Osteoblast (primary cell): ENCODE data around the gene R3HDM2. TPM values are rescaled to one million over a fixed set of nuclear protein-coding genes. Genes with fewer than 3 reads are reported as not detected.

Experiments
- DNase-seq: peaks from one replicate; pipeline ENCODE4 v3.0.0; 2011; ENCODE audit warnings: low spot score, mixed read lengths; ENCODE audit not compliant: insufficient read length; ENCODE audit errors: missing footprints
- H2AFZ ChIP-seq: 2 replicates; pipeline ENCODE4 v1.6.0; 2011; ENCODE audit warnings: mild to moderate bottlenecking, low read length
- H3K27ac ChIP-seq: 2 replicates; pipeline ENCODE4 v1.5.1; 2011; ENCODE audit warnings: mild to moderate bottlenecking, low read depth, low read length, moderate library complexity
- H3K27me3 ChIP-seq: 2 replicates; pipeline ENCODE4 v1.6.0; 2012; ENCODE audit warnings: mild to moderate bottlenecking, control low read depth, inconsistent platforms, low read length, moderate library complexity; ENCODE audit not compliant: insufficient read depth
- H3K36me3 ChIP-seq: 2 replicates; pipeline ENCODE4 v1.5.1; 2011; ENCODE audit warnings: mild to moderate bottlenecking, low read length, control low read depth, moderate library complexity; ENCODE audit not compliant: insufficient read depth
- H3K4me1 ChIP-seq: 2 replicates; pipeline ENCODE4 v1.5.1; 2011; ENCODE audit warnings: mild to moderate bottlenecking, low read length, control low read depth, moderate library complexity; ENCODE audit not compliant: insufficient read depth
- H3K4me2 ChIP-seq: 2 replicates; pipeline ENCODE4 v1.6.0; 2011; ENCODE audit warnings: mild to moderate bottlenecking, low read length; ENCODE audit not compliant: insufficient read depth
- H3K4me3 ChIP-seq: fragments of 200-600 bp; sonication (generic); 3 replicates; pipeline ENCODE4 v1.5.1; 2012; ENCODE audit warnings: mild to moderate bottlenecking, low read length, inconsistent platforms; ENCODE audit not compliant: insufficient read depth
- H3K79me2 ChIP-seq: 2 replicates; pipeline ENCODE4 v1.6.0; 2012; ENCODE audit warnings: mild to moderate bottlenecking, low read length, control low read depth, inconsistent platforms; ENCODE audit not compliant: insufficient read depth
- H3K9me3 ChIP-seq: 2 replicates; pipeline ENCODE4 v1.5.1; 2011; ENCODE audit warnings: low read depth, low read length, control low read depth
- H4K20me1 ChIP-seq: 2 replicates; pipeline ENCODE4 v1.6.0; 2012; ENCODE audit warnings: mild to moderate bottlenecking, low read length, control low read depth; ENCODE audit not compliant: insufficient read depth
- CTCF ChIP-seq: IDR thresholded peaks from 2 replicates; pipeline ENCODE4 v1.5.1; 2011; ENCODE audit warnings: mild to moderate bottlenecking, low read depth, low read length, moderate library complexity; ENCODE audit errors: extremely low read depth
- total RNA-seq: library from RNA; depleted of rRNA; stranded (reverse); fragments of >200 nt; gene quantifications from 2 replicates; pipeline ENCODE4 v1.2.3, GENCODE V29; 2012

Gene R3HDM2
- total RNA-seq, 1 donor = 23.2 TPM

GRCh38 chr12:57388425-57388824, 42.4 kb downstream of the R3HDM2 start:
- H3K36me3 ChIP-seq = peaks cover 4% of the 10 kb centered on the region
- peak overlapping the region; percentile 68 for H3K27ac ChIP-seq
- no peak for TF ChIP-seq CTCF
- peaks cover 21% of the 10 kb centered on the region for H3K79me2 ChIP-seq
- H2AFZ ChIP-seq = no peak overlapping the region
- peak overlapping the region; percentile 76 for H3K4me2 ChIP-seq
- H3K9me3 ChIP-seq = no peaks in the 10 kb centered on the region
- no peaks in the 10 kb centered on the region for H4K20me1 ChIP-seq
- no peak for DNase-seq
- no peak overlapping the region for H3K4me3 ChIP-seq
- peaks cover 23% of the 10 kb centered on the region for H3K4me1 ChIP-seq
- H3K27me3 ChIP-seq = no peaks in the 10 kb centered on the region

- Histone ChIP-seq H3K36me3 (peaks cover 4% of the 10 kb centered on the region), H3K79me2 (peaks cover 12% of the 10 kb centered on the region), H3K27ac (no peak overlapping the region), H3K9me3 (no peaks in the 10 kb centered on the region), H3K4me1 (peaks cover 23% of the 10 kb centered on the region), H2AFZ (no peak overlapping the region), H3K4me2 (no peak overlapping the region), H4K20me1 (no peaks in the 10 kb centered on the region), H3K4me3 (no peak overlapping the region), H3K27me3 (no peaks in the 10 kb centered on the region)
- DNase-seq = no peak
- no peak for TF ChIP-seq CTCF
Measured at GRCh38 chr12:57386187-57386720, 44.6 kb downstream of the R3HDM2 start.

- DNase-seq = no peak
- H3K4me3 ChIP-seq = no peak overlapping the region
- no peaks in the 10 kb centered on the region for H3K9me3 ChIP-seq
- no peak overlapping the region for H3K4me2 ChIP-seq
- H3K79me2 ChIP-seq = peaks cover 13% of the 10 kb centered on the region
- peaks cover 4% of the 10 kb centered on the region for H3K36me3 ChIP-seq
- no peaks in the 10 kb centered on the region for H4K20me1 ChIP-seq
- H3K27ac ChIP-seq = no peak overlapping the region
- H3K4me1 ChIP-seq = peaks cover 23% of the 10 kb centered on the region
- H2AFZ ChIP-seq = no peak overlapping the region
- no peak for TF ChIP-seq CTCF
- no peaks in the 10 kb centered on the region for H3K27me3 ChIP-seq
Measured at GRCh38 chr12:57385586-57385985, 45.3 kb downstream of the R3HDM2 start.

GRCh38 chr12:57384478-57384877, 46.4 kb downstream of the R3HDM2 start:
- Histone ChIP-seq H3K36me3 (no peaks in the 10 kb centered on the region), H3K4me2 (no peak overlapping the region), H3K4me1 (peaks cover 14% of the 10 kb centered on the region), H3K27ac (no peak overlapping the region), H4K20me1 (no peaks in the 10 kb centered on the region), H3K9me3 (no peaks in the 10 kb centered on the region), H3K79me2 (peaks cover 13% of the 10 kb centered on the region), H2AFZ (no peak overlapping the region), H3K27me3 (no peaks in the 10 kb centered on the region), H3K4me3 (no peak overlapping the region)
- TF ChIP-seq CTCF = no peak
- DNase-seq = peak; percentile 45
